Lower leg skin (tissue), 3 donors: ENCODE measurements around the gene MPL.

ENCODE experiments used
- CTCF ChIP-seq, 3 donors: fragments of 450-650 bp; IDR thresholded peaks; one replicate each; pipeline ENCODE4 v1.5.1; 2016; ENCODE audit warnings: antibody characterized with exemption in 3 of 3, mild to moderate bottlenecking in 3 of 3, moderate library complexity in 2 of 3
- POLR2A ChIP-seq, 2 donors: fragments of 450-650 bp; IDR thresholded peaks; one replicate each; pipeline ENCODE4 v1.6.1; 2016 to 2017; ENCODE audit warnings: antibody characterized with exemption in 2 of 2, mild to moderate bottlenecking in 1 of 2, moderate library complexity in 1 of 2

- no peak for TF ChIP-seq CTCF (IDR thresholded peaks at IDR 0.05)
- no peak for TF ChIP-seq POLR2A (IDR thresholded peaks at IDR 0.05)
These were observed 20.7 kb upstream of the MPL start for GRCh38 chr1:43316738-43317520.
